Chondrocyte (in vitro differentiated cells): ENCODE measurements around the gene PRSS23. TPM values are rescaled to one million over a fixed set of nuclear protein-coding genes. Genes with fewer than 3 reads are reported as not detected.

Experiments
- DNase-seq: peaks from one replicate; pipeline ENCODE4 v3.0.0; 2021; ENCODE audit warnings: mixed read lengths, low spot score
- H3K27ac Mint-ChIP-seq: one replicate; pipeline ENCODE4 v1.8.0; 2021; ENCODE audit warnings: mild to moderate bottlenecking, moderate library complexity, mixed read lengths; ENCODE audit not compliant: unreplicated experiment
- H3K27me3 Mint-ChIP-seq: 2 replicates; pipeline ENCODE4 v1.8.0; 2021; ENCODE audit warnings: low read depth, mixed read lengths
- H3K36me3 Mint-ChIP-seq: 2 replicates; pipeline ENCODE4 v1.8.0; 2021; ENCODE audit warnings: low read depth, mixed read lengths
- H3K4me1 Mint-ChIP-seq: 2 replicates; pipeline ENCODE4 v1.8.0; 2021; ENCODE audit warnings: low read depth, mild to moderate bottlenecking, mixed read lengths
- H3K4me3 Mint-ChIP-seq: one replicate; pipeline ENCODE4 v1.8.0; 2021; ENCODE audit warnings: mild to moderate bottlenecking, moderate library complexity, mixed read lengths; ENCODE audit not compliant: unreplicated experiment
- H3K9me3 Mint-ChIP-seq: 2 replicates; pipeline ENCODE4 v1.8.0; 2021; ENCODE audit warnings: low read depth, mixed read lengths
- total RNA-seq: library from RNA; stranded (reverse); gene quantifications from 3 replicates; pipeline ENCODE4 v1.2.1, GENCODE V29; 2021
- TF ChIP-seq, protein P1 (sequence below): fragments of 200-600 bp; sonication (generic); IDR thresholded peaks from 2 replicates; pipeline ENCODE4 v1.5.0; 2021; ENCODE audit warnings: antibody characterized with exemption, mild to moderate bottlenecking, moderate library complexity

PRSS23 gene
- total RNA-seq, 1 donor from 2014 or later = 742 TPM

DNA sequence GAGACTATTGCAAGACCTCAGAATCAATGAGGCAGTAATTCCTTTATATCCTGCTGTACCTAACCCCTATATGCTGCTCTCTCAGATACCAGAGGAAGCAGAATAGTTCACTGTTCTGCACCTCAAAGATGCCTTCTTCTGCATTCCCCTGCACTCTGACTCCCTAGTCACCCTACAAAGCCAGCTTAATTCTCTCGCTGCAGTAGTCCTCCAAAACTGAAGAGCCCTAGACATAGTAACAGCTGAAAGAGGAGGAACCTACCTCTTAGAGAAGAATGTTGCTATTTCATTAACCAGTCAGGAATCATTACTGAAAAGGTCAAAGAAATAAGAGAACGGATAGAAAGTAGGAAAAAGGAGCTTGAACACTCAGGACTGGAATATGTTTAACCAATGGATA lies 49.3 kb downstream of the PRSS23 start:
- no peaks in the 10 kb centered on the region for H3K9me3 Mint-ChIP-seq
- TF ChIP-seq, protein P1, sequence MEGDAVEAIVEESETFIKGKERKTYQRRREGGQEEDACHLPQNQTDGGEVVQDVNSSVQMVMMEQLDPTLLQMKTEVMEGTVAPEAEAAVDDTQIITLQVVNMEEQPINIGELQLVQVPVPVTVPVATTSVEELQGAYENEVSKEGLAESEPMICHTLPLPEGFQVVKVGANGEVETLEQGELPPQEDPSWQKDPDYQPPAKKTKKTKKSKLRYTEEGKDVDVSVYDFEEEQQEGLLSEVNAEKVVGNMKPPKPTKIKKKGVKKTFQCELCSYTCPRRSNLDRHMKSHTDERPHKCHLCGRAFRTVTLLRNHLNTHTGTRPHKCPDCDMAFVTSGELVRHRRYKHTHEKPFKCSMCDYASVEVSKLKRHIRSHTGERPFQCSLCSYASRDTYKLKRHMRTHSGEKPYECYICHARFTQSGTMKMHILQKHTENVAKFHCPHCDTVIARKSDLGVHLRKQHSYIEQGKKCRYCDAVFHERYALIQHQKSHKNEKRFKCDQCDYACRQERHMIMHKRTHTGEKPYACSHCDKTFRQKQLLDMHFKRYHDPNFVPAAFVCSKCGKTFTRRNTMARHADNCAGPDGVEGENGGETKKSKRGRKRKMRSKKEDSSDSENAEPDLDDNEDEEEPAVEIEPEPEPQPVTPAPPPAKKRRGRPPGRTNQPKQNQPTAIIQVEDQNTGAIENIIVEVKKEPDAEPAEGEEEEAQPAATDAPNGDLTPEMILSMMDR = no peak
- peaks cover 16% of the 10 kb centered on the region for H3K36me3 Mint-ChIP-seq
- no peak overlapping the region for H3K27ac Mint-ChIP-seq
- H3K27me3 Mint-ChIP-seq = no peaks in the 10 kb centered on the region
- H3K4me1 Mint-ChIP-seq = no peaks in the 10 kb centered on the region
- DNase-seq = no peak
- no peak overlapping the region for H3K4me3 Mint-ChIP-seq

Other genes starting within 250 kb of the PRSS23 start
- gene ME3, start 127.9 kb upstream of the PRSS23 start, total RNA-seq = 10.8 to 14.6 TPM (median 14.2 TPM) in 3 replicates
- 6.5 to 11.9 TPM (median 6.6 TPM) in 3 replicates for gene FZD4, start 154.9 kb downstream of the PRSS23 start, total RNA-seq
- gene TMEM135, start 237.4 kb downstream of the PRSS23 start, total RNA-seq = 13.3 to 22.9 TPM (median 16.8 TPM) in 3 replicates